Measurements from ENCODE around the gene KIDINS220. TPM values are rescaled to one million over a fixed set of nuclear protein-coding genes. Genes with fewer than 3 reads are reported as not detected.

Gene KIDINS220
- total and polyA plus RNA-seq, 2 of the 13 experiments (the other 11 are each of a cell fraction or from before 2014, with no cell fraction given): 25.2 to 32.3 TPM

- TF ChIP-seq ZNF646 (CRISPR knock-in tag; IDR thresholded peaks at IDR 0.05): peak; percentile 54; the same call in 1 of the 2 replicates
- TF ChIP-seq SAP130 (CRISPR knock-in tag; IDR thresholded peaks at IDR 0.05; ENCODE audit: low read depth): peak; percentile 99
- peak; percentile 92 for TF ChIP-seq ZNF547 (CRISPR knock-in tag; IDR thresholded peaks at IDR 0.05)
- TF ChIP-seq ZNF558 (CRISPR knock-in tag; IDR thresholded peaks at IDR 0.05; ENCODE audit: borderline replicate concordance): peak; percentile 84
- TF ChIP-seq ZNF740 (CRISPR knock-in tag; IDR thresholded peaks at IDR 0.05): 0 out of 2 replicates have a peak, but pooled peaks have one; percentile 18
- TF ChIP-seq MED1 (CRISPR knock-in tag; IDR thresholded peaks at IDR 0.05): peak; percentile 95
- TF ChIP-seq ZNF138 (CRISPR knock-in tag; IDR thresholded peaks at IDR 0.05; ENCODE audit: low read depth): 0 out of 2 replicates have a peak, but pooled peaks have one; percentile 77
- TF ChIP-seq POGZ (CRISPR knock-in tag; IDR thresholded peaks at IDR 0.05): peak; percentile 73
- peak; percentile 65 for TF ChIP-seq ZBTB39 (CRISPR knock-in tag; IDR thresholded peaks at IDR 0.05)
- no peak for TF ChIP-seq ZNF569 (CRISPR knock-in tag; IDR thresholded peaks at IDR 0.05; ENCODE audit: borderline replicate concordance)
- TF ChIP-seq MAF1 (CRISPR knock-in tag; IDR thresholded peaks at IDR 0.05; ENCODE audit: borderline replicate concordance): 0 out of 2 replicates have a peak, but pooled peaks have one; percentile 66
- TF ChIP-seq MIER3 (CRISPR knock-in tag; IDR thresholded peaks at IDR 0.05; ENCODE audit: borderline replicate concordance): peak; percentile 82; the same call in 1 of the 2 replicates
- no peak; the same call in 1 of the 2 replicates for TF ChIP-seq ZBTB4 (CRISPR knock-in tag; IDR thresholded peaks at IDR 0.05; ENCODE audit: borderline replicate concordance)
Observed at GRCh38 chr2:8681786-8682692, 155.4 kb downstream of the KIDINS220 start, which contains the start of gene ID2 (continued).

Measured in HepG2 (cell line).